Fibroblast of lung (primary cell): ENCODE results near the gene RBAK.

Source experiments
- CTCF ChIP-seq, 2 donors: IDR thresholded peaks in 1 of 2; conservative IDR thresholded peaks in 1 of 2; 1 replicate in 1 of 2; 2 replicates in 1 of 2; pipeline ENCODE4 v1.5.1; 2011 to 2012; ENCODE audit warnings: low read length in 2 of 2, control low read depth in 1 of 2, inconsistent platforms in 1 of 2, low read depth in 1 of 2, mild to moderate bottlenecking in 1 of 2
- EZH2 ChIP-seq: IDR thresholded peaks from 2 replicates; pipeline ENCODE4 v1.5.1; 2012; ENCODE audit warnings: low read length, control low read depth, mild to moderate bottlenecking; ENCODE audit errors: missing control alignments

GRCh38 chr7:4996696-4997222, 48.9 kb upstream of the RBAK start:
- TF ChIP-seq CTCF (conservative IDR thresholded peaks at IDR 0.05 in 1 of 2, IDR thresholded peaks at IDR 0.05 in 1 of 2; ENCODE audit: low read depth in 1 of 2, low read length in 2 of 2) = no peak
- TF ChIP-seq EZH2 = no peak
